Measurements from ENCODE around the gene PDE11A.

The PDE11A gene

DNA sequence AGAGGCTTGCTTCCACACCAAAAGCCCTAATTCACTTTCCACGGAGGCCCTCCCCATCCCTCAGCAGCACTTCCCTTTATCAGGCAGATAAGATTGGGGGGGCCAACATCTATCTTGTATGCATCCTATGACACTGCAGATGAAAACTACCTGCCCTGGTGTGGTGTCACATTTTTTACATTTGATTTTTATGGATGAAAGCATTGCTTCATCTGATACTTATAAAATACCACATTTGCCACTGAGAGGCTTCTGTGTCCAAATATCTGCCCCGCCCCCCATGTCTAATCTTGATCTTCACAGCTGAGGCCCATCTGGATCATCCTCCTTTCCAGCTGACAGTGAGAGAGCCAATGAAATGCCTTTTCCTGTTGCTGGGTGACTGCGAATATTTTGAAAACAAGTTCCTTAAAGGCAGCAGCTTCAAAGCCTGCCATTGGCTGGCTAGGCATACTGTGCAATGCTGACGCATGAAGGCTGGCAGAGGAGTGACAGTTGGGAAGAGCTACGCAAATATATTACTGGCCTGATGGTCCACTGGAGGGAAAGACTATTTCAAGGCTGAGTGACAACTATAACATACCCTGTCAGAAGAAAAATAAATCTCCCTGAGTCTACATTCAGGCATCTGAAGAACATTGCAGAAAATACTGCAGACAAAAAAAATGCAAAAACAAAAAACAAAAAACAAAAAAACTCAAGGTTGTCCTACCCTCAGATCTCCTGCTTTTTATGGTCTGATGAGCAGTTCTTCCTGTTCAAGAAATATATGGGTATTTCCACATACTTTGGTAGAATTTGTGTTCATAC lies 318.7 kb downstream of the PDE11A start:
- peak; percentile 28 for DNase-seq

DNA sequence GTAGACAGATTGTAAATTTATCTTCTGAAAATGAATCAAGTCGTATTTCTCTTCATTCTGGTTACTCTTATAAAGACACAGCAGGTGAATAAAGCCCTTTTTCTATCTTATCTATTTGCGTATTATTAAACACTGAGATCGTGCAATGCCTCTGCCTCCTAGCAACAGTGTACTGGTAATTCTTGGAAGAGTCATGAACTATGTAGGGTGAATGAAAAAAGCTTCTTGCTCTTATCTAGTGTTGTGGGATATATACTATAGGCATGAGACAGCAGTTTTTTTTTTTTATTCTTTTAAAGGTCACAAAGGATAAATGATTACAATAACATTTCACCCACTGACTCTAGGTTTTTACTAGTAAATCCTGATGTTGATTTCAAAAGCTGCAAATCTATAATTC lies 324.2 kb downstream of the PDE11A start:
- no peak for DNase-seq

DNA sequence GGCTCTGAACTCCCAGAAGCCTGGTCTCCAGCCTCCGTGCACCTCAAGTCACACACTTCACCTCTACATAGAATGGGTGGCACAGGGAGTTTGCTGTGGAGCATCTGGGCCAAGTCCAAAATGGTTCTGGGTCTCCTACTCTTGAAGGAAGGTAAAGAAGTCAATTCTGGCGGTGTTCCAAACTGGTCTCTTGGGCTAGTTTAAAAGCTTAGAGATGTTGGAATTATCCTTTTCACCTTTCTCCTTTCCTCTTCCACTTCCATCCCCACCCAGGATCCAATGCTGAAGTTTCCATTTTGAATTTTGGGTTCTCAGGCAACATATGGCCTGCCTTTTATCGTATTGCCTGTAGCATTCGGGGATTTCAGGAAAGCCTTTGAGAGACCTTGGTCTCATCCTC lies 325.2 kb downstream of the PDE11A start:
- DNase-seq = no peak

DNA sequence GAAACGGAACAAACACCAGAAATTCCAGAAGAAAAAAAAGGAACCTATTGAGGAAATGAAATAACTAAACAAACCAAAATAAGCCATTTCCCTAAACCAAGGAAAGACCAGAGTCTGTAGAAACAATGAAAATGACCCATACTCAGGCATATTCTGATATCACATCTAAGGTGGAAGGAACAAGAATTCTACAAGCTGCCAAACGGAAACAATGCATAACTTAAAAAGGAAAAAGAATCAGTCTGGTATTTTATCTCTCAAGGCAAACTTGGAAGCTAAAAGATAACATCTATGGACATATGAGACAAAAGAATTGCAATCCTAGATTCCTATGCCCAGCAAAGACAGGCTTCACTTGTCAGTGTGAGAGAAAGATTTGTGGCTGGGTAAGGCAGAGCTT lies 326.2 kb downstream of the PDE11A start:
- DNase-seq = no peak

DNA sequence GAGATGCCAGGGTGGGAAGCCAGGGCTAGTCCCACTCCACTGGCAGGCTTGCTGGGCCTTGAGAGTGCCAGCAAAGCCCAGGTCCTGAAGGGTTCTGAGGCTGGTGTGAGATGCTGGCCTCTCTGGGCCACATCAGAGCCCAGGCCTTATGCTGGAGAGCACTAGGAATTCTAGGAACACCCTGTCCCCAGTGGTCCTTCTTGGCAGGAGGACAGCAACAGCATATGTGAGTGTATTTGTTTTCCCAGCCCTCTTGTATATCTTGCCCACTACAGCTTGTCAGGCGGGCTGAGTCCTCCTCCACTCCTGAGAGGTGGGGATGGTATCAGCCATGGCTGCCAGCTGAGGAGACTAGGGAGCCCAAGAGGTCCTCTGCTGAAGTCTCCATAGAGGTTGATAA lies 327.0 kb downstream of the PDE11A start:
- DNase-seq = no peak

DNA sequence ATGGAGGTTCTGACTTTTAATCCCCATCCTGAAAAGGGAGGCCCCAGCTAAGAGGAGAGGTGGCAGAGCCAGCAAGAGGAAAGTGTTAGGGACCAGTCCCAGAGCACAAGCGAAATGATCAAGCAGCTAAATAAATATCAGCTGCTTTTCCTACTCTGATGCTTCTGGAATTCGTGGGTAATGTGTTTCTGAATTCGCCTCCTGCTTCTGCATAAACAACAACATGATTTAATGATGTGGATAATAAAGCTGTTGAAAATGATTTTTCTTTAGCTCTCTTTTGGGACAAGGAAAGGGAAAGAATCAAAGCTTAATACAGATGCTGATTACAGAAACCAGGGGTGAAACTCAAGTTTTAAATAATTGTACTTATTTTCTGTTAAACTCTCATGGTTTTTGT lies 329.7 kb downstream of the PDE11A start:
- DNase-seq = no peak

DNA sequence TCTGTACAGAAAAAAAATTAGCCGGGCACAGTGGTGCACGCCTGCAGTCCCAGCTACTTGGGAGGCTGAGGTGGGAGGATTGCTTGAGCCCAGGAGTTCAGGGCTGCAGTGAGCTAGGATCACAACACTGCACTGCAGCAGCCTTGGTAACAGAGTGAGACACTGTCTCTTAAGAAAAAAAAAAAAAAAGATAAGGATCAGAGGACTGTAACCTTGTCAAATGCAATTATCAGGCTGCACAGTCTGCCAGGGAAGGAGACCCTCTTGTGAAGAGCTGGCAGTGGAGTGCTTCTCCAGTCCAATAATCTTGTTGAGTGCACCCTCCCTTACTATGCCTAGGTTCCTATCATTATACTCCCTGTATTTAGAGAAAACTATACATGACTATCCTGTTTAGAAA lies 330.7 kb downstream of the PDE11A start:
- DNase-seq = no peak

DNA sequence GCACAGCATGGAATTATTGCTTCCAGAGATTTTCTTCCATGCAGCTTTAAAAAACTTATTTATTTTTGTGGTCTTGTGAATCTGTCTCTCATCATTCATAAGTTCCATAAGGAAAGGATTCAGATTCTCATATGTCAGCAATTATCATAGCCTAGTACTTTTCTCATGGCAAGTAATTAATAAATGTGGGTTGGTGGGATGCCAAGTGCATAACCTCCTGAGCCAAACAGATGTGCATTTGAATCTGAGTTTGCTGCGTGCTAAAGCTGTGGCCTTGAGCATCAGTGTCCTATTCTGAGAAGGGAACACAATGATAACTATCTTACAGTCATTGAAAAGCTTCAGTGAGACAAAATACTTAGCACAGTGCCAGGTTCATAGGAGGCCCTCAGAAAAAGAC lies 331.9 kb downstream of the PDE11A start:
- DNase-seq = no peak

DNA sequence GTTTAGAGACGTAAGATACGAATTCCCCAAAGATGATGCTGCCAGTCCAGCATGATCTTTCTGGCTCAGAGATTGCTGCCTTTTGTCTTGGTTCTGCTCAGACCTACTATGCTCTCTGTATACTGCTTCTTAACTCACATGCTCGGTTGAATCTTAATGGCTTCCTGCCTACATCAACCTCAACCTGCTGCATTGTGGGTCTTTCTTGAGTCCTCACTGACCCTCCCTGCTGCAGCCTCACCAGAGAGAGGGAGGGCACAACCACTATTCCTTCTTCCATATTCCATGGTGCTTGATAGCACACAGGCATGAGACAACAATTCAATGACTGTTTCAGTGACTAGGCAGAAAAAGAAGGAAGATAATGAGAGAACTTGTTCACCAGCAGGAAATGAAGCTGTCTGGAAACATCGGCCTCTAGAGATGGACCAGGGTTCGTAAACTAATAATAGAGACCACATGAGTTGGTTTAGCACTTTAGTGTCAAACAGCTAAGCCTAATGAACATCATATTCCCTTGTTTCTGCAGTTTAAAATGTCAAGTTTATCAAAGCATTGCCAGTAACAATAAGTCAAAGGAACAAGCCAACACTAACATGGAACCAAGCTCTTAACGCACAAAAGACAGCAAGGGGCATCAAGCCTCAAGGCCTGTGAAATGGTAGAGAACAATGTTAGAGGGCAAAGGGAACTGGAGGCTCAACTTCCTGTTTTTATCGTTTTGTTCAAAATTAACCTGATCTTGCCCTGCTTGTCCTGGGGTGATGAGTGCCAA lies 333.9 kb downstream of the PDE11A start:
- DNase-seq = no peak

DNA sequence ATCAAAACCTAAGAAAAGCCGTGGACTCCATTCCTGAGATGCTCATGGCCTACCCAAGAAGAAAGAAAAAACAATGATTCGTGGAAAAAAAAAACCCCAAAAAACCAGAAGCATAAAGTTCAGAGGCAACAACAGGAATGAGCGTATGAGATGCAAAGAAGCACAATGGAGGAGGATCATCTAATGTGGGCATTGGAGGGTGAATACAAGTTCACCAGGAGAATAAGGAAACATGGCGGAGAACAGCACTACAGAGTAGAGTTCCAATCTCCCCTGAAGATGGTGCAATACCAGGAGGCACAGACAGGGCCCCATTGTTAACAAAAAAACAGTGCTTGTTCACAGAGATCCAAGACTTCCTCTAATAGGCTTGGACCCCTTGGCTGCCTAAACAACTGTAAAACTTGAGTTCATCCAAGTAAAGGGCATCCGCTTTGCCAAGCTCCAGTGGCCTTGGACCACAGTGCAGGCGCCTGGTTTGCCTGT lies 337.2 kb downstream of the PDE11A start:
- DNase-seq = no peak

DNA sequence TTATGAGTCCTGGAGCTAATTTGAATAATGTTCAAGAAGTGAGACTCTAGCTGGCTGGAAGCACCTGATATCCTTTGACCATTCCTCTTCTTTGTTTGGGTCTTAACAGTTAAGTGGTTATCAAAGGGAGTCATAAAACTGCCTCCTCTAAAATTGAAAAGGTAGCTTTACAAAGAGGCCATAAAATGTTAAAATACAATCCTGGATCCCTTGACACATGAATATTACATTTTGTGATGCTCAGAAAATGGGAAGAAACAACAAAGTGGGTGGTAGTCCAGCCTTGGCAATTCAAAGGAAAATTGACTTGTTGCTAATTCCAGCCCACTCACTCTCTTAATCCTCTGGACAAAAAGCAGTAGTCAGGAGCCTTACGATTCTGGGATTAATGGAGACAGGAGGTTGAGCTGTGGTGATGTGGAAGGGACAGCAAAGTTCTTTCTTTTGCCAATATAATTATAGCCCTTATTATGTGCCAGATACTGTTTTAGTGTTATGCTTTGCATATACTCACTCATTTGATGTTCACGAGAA lies 339.2 kb downstream of the PDE11A start:
- DNase-seq = no peak

DNA sequence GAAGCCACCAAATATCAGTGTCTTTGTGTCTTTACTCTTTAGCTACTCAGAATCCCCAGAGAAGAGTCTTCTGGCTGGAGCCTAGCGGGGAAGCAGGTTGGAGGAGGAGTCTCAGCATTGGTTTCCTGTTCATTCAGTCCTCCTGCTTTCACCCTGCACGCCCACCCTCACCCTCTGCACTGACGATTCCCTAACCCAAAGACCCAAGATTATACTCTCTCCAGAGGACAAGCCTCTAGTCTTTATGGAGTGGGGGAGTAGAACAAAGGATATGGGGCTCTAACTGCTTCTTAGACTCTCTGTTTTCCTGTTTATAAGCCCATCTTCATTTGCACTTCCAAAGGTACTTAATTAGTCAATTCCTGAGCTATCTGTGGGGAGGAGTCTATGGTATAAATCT lies 341.2 kb downstream of the PDE11A start:
- DNase-seq = no peak

DNA sequence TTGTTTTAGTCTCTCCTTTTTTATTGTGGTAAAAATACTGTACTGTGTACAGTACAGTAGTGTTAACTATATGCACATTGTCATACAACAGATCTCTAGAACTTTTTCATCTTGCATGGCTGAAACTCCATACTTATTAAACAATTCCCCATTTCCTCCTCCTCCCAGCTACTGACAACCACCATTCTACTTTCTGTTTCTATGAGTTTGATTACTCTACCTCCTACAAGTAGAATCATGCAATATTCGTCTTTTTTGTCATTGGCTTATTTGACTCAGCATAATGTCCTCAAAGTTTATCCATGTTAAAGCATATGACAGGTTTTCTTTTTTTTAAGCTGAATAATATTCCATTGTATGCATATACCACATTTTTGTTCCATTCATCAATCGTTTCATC lies 341.8 kb downstream of the PDE11A start:
- no peak for DNase-seq

DNA sequence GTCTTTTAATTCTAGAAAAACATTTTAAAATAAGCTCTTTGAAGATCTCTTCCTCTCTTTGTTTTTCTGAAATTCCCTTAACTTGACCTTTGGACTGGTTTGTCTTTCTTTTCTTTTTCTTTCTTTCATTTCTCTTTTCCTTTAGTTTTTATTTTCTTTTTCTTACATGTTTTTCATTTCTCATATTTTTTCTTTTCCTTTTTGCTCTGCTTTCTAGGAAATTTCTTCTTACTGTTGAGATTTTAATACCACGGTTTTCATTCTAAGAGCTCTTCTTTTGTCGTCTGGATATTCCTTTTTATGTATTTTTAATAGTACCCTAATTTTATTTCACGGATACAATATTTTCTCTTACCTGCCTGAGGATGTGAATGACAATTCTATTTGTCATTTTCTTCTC lies 342.2 kb downstream of the PDE11A start:
- no peak for DNase-seq

DNA sequence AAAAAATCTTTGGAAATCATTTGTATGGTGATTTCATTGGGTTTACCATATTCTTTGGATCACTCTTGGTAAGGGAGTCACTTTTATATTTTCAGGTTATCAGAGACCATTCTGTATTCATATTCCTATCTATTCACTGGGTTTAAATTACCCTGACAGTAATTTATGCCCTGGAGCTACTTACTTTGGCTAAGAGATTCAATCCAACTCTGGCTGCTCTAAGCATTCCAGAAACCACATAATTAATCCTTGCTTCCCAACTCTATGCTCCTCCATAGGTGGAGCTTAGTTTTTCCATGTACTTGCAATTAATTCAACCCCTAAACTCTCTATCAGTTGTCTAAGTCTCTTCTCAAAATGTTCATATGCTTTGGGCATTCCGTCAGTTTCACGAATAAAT lies 343.7 kb downstream of the PDE11A start:
- DNase-seq = no peak

DNA sequence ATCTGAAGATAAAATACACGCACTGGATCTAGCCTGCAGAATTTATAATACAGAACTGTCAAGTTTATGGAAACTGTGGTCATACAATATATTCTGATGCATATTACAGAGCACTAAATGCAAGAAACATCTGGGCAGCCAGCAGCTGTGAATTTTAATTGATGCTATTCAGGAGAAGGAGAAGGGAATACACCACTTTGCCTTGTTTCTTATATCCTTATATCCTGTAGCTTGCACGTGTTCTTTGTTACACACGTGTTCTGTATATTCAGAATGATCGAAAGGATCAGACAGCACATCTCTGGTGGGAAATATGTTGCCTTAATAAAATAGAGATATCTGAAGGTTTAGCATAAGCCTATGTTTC lies 344.2 kb downstream of the PDE11A start:
- no peak for DNase-seq

DNA sequence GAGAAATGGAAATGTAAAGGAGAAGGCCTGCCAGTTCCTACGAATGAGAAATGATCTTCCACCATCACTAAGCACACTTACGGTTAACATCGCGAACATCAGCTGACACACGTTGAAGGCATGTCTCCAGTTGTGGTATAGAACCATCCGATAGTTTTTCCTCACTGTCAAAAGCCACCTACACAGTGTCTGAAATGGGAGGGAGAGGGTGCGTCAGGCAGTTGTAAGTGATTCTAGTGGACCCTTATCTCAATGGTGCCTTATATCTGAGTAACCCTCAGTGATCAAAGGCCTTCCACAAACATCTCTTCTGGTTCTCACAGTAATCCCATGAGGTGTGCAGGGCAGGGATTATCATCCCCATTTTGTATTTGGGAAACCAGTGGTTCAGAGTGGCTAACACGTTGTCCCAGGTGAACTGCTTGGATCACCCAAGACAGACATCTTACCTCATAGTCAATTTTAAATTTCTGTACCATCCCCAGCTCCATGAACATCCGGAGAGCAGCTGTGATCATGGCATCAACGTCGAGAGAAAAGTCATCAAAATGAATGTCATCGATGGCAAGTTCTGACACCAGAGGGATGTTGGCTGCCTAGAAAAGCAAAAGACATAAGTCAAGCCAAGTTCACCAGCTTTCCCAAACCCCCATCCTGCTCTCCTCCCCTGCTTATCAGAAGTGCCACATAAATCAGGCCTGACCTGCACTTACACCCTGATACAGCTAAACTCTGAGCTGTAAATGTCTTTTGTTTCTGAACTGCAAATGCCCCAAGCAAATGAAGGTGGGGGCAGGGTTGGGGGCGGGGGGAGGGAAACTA lies 344.8 kb downstream of the PDE11A start:
- DNase-seq = no peak

DNA sequence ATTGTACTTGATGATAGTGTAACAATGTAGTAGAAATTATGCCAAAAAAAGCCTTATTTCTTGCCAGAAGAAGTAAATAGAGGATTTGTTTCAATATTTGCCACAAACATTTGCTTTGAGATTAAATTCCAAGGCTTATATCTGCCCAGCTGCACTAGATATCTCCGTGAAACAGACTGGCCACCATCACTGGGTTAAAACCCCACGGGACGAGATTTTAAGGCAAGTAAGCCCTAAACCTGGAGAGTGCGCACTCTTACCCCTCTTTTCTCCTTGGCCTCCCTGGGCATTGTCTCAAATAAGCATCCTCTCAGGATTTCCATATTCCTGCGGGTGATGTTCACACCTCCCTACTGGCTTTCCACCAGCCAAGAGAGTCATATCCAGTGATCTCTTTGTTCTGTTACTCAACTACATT lies 345.6 kb downstream of the PDE11A start:
- DNase-seq = no peak

DNA sequence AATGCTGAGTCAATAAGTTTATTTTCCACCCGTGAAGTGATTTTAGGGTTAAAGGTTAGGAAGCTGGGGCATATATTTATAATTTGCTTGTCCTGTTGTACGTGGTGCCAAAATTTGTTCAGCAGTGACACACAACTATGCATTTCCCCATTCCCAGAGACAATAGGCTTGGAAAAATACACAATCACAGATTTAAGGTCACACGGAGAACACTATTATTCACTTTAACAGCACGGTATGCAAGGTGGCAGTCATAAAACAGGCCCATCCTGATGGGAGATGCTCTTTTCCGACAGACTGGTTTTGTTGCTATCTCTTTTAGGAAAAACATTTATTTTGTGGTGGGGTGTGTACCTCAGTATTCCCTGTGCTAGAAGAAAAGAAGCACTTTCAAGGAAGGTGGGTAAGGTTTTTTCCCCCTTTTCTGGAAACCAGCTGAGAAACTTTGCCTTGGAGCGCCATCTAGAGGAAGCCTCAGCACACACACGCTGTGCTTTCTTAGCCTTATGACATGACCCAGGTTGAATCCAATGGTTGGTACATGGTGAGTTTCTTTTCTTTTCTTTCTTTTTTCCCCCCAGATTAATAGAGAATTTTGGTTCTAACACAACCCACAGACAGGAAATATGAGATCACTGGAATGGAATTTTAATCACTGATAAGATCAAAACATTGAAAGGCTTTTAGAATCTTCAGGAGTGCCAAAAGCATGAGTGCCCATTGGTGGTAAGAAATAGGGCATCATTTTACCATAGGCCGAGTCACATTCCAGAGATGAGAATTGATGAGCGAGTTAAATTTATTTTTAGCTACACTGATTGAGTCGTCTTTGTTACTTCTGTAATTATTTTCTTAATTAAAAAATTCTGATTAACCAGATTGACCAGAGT lies 347.9 kb downstream of the PDE11A start:
- DNase-seq = peak; percentile 36

DNA sequence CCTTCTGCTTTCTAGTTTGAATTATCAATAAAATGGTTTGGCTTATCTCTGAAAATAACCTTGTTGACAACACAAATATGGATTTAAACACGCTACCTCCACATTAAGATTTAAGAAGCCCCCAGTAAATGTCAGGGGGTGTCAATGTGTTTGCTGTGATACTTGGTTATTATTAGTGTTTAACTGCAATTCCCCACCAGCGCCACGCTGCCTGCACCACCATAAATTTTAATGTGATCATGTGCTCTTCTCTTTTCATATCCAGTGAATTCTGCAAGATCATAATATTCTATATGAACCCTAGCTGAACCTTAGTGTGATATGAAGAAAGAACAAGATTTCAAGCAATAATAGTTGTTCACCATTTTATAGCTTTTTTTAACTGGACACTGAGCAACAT lies 349.3 kb downstream of the PDE11A start:
- DNase-seq = no peak

DNA sequence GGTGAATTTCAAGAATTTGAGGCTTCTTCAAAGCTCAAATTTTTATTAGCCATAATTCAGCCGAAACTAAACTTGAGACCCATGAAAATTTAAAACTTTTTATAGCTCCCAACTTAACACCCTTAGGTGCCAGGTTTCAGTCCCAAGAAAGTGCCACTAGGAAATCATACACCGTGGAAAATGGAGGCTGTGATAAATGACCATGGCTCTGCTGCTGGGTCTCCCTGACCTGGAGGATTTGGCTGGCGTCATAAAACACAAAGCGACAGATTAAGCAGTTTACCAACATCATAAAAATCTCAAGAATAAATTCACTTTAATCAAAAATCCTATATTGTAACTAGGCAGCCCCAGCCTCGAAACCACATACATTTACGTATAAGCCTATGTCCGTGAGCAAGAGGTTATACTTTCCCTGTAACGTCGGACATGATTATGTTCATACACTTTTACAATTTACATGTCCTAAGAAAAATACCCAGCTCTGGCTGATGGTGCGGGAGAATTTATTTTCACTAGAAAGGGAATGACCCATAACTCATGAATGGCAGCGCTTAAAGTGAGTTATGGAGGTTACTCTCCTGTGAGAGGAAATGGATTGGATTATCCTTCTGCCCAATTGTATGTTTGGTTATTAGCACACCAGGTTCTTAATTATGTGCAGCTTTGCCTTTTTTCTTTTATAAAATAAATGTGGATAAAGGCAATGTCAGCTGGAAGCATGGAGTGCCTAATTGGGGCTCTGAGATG lies 350.6 kb downstream of the PDE11A start:
- no peak for DNase-seq

Data from CD4-positive, alpha-beta T cell treated with Interleukin-10 for 1 hour (primary cell).